Endometrial microvascular endothelial cells (primary cell): ENCODE results near the gene PLCL2. TPM values are rescaled to one million over a fixed set of nuclear protein-coding genes. Genes with fewer than 3 reads are reported as not detected.

Source experiments
- in situ Hi-C: cut with HindIII; loops from 2 replicates; pipeline ENCODE4 v1.10.0; 2017; ENCODE audit warnings: low sequenced_read_pairs, low pct_unique_long_range_greater_than_20kb; ENCODE audit errors: inconsistent ontology term
- total RNA-seq: library from RNA; depleted of rRNA; stranded (reverse); fragments of >200 nt; gene quantifications from one replicate; pipeline ENCODE4 v1.2.3, GENCODE V29; 2015; ENCODE audit errors: inconsistent ontology term

PLCL2 gene
- total RNA-seq, 1 donor from 2014 or later: 7.3 TPM

- in situ Hi-C loops: no loop called here
Measured at GRCh38 chr3:16908896-16909295, 24.1 kb downstream of the PLCL2 start.

GRCh38 chr3:16909802-16910201 is 25.0 kb downstream of the PLCL2 start:
- in situ Hi-C loops: no loop called here

- in situ Hi-C loops: no loop called here
Measured at GRCh38 chr3:16910207-16910606, 25.5 kb downstream of the PLCL2 start.

- in situ Hi-C loops: no loop called here
Measured at GRCh38 chr3:16911916-16912315, 27.2 kb downstream of the PLCL2 start.

- in situ Hi-C loops: no loop called here
Measured at GRCh38 chr3:16912400-16913263, 27.9 kb downstream of the PLCL2 start.

GRCh38 chr3:16913264-16913580 is 28.5 kb downstream of the PLCL2 start:
- in situ Hi-C loops: no loop called here

GRCh38 chr3:16916840-16917239 is 32.1 kb downstream of the PLCL2 start:
- in situ Hi-C loops: no loop called here

GRCh38 chr3:16917256-16917935 is 32.6 kb downstream of the PLCL2 start:
- in situ Hi-C loops: no loop called here

- in situ Hi-C loops: no loop called here
Measured at GRCh38 chr3:16917980-16918682, 33.4 kb downstream of the PLCL2 start.

GRCh38 chr3:16918683-16919025 is 33.9 kb downstream of the PLCL2 start:
- in situ Hi-C loops: no loop called here

- in situ Hi-C loops: no loop called here
Measured at GRCh38 chr3:16923112-16923511, 38.4 kb downstream of the PLCL2 start.

- in situ Hi-C loops: no loop called here
Measured at GRCh38 chr3:16927485-16927884, 42.7 kb downstream of the PLCL2 start.

- in situ Hi-C loops: no loop called here
Measured at GRCh38 chr3:16928386-16929132, 43.8 kb downstream of the PLCL2 start.

GRCh38 chr3:16929311-16929710 is 44.6 kb downstream of the PLCL2 start:
- in situ Hi-C loops: no loop called here

GRCh38 chr3:16932877-16933276 is 48.1 kb downstream of the PLCL2 start:
- in situ Hi-C loops: no loop called here

GRCh38 chr3:16935781-16936180 is 51.0 kb downstream of the PLCL2 start:
- in situ Hi-C loops: no loop called here

GRCh38 chr3:16936233-16936632 is 51.5 kb downstream of the PLCL2 start:
- in situ Hi-C loops: no loop called here

GRCh38 chr3:16936676-16937230 is 52.0 kb downstream of the PLCL2 start:
- in situ Hi-C loops: no loop called here

GRCh38 chr3:16937326-16937845 is 52.6 kb downstream of the PLCL2 start:
- in situ Hi-C loops: no loop called here
